OCI-LY7 (cell line): ENCODE results near the gene S1PR2.

Source experiments
- CTCF ChIP-seq: fragments of 200-600 bp; sonication (generic); conservative IDR thresholded peaks from 2 replicates; pipeline ENCODE4 v1.5.1; 2014; ENCODE audit warnings: mild to moderate bottlenecking, antibody characterized with exemption, low read length, moderate library complexity, mixed read lengths
- EZH2phosphoT487 ChIP-seq: fragments of 200-600 bp; sonication (generic); IDR thresholded peaks from 2 replicates; pipeline ENCODE4 v1.6.1; 2018; ENCODE audit warnings: low read depth, borderline replicate concordance, mild to moderate bottlenecking, mixed run types, antibody characterized with exemption, low read length, moderate library complexity, mixed read lengths

- no peak for TF ChIP-seq CTCF
- TF ChIP-seq EZH2phosphoT487: no peak
These were observed 40.5 kb upstream of the S1PR2 start for GRCh38 chr19:10271543-10272086.
